Activated gamma-delta T cell treated with anti-CD3 and anti-CD28 coated beads, Interleukin-2, amount 50 U/mL, for 16 hours (primary cell): ENCODE data around the gene ADGRL2.

Experiments used
- DNase-seq: peaks from one replicate; pipeline ENCODE4 v3.0.0-alpha.2; 2020; ENCODE audit warnings: low read depth

The ADGRL2 gene

GRCh38 chr1:81805537-81806431 lies 5.0 kb downstream of the ADGRL2 start:
- DNase-seq = no peak

- no peak for DNase-seq
These were observed 5.7 kb downstream of the ADGRL2 start for GRCh38 chr1:81806432-81806770.

- DNase-seq = no peak
These were observed 8.0 kb downstream of the ADGRL2 start for GRCh38 chr1:81808760-81809159.

GRCh38 chr1:81809808-81810207 lies 9.1 kb downstream of the ADGRL2 start:
- no peak for DNase-seq

- no peak for DNase-seq
These were observed 11.1 kb downstream of the ADGRL2 start for GRCh38 chr1:81811757-81812371.

- DNase-seq = no peak
These were observed 12.0 kb downstream of the ADGRL2 start for GRCh38 chr1:81812712-81813111.

GRCh38 chr1:81813691-81814090 lies 13.0 kb downstream of the ADGRL2 start:
- DNase-seq = no peak

GRCh38 chr1:81819613-81820012 lies 18.9 kb downstream of the ADGRL2 start:
- no peak for DNase-seq

GRCh38 chr1:81820765-81821164 lies 20.0 kb downstream of the ADGRL2 start:
- DNase-seq = no peak

- DNase-seq = no peak
These were observed 22.3 kb downstream of the ADGRL2 start for GRCh38 chr1:81823082-81823481.

- DNase-seq = no peak
These were observed 24.0 kb downstream of the ADGRL2 start for GRCh38 chr1:81824759-81825158.

- no peak for DNase-seq
These were observed 27.2 kb downstream of the ADGRL2 start for GRCh38 chr1:81827942-81828341.

GRCh38 chr1:81832573-81832972 lies 31.8 kb downstream of the ADGRL2 start:
- no peak for DNase-seq

GRCh38 chr1:81833722-81834121 lies 33.0 kb downstream of the ADGRL2 start:
- no peak for DNase-seq

GRCh38 chr1:81834268-81834667 lies 33.5 kb downstream of the ADGRL2 start:
- no peak for DNase-seq

GRCh38 chr1:81834921-81835698 lies 34.4 kb downstream of the ADGRL2 start:
- no peak for DNase-seq

GRCh38 chr1:81836007-81836626 lies 35.4 kb downstream of the ADGRL2 start:
- DNase-seq = no peak

GRCh38 chr1:81838600-81839218 lies 38.0 kb downstream of the ADGRL2 start:
- no peak for DNase-seq

GRCh38 chr1:81840805-81841204 lies 40.1 kb downstream of the ADGRL2 start:
- DNase-seq = no peak

- DNase-seq = no peak
These were observed 41.1 kb downstream of the ADGRL2 start for GRCh38 chr1:81841795-81842194.

GRCh38 chr1:81844477-81844876 lies 43.7 kb downstream of the ADGRL2 start:
- DNase-seq = no peak

GRCh38 chr1:81846630-81847029 lies 45.9 kb downstream of the ADGRL2 start:
- DNase-seq = no peak
